ENCODE measurements around the gene COL18A1. TPM values are rescaled to one million over a fixed set of nuclear protein-coding genes. Genes with fewer than 3 reads are reported as not detected.

COL18A1 gene
- total RNA-seq, 2 donors from 2014 or later = 56.2 to 229 TPM

GRCh38 chr21:45490049-45490731, 85.2 kb downstream of the COL18A1 start:
- Histone ChIP-seq H3K4me1 (replicated peaks) (no peaks in the 10 kb centered on the region), H3K9me3 (no peaks in the 10 kb centered on the region), H3K27me3 (replicated peaks; ENCODE audit: insufficient read depth) (no peaks in the 10 kb centered on the region), H3K4me3 (no peak overlapping the region), H3K27ac (no peak overlapping the region), H3K36me3 (no peaks in the 10 kb centered on the region)
- intact Hi-C loops (cut with DNase I) = no loop called here
- WGBS = 77% methylated on average over 27 of the region's 29 CpGs
- TF ChIP-seq POLR2AphosphoS5 (IDR thresholded peaks at IDR 0.05) = no peak
- TF ChIP-seq, protein P1, sequence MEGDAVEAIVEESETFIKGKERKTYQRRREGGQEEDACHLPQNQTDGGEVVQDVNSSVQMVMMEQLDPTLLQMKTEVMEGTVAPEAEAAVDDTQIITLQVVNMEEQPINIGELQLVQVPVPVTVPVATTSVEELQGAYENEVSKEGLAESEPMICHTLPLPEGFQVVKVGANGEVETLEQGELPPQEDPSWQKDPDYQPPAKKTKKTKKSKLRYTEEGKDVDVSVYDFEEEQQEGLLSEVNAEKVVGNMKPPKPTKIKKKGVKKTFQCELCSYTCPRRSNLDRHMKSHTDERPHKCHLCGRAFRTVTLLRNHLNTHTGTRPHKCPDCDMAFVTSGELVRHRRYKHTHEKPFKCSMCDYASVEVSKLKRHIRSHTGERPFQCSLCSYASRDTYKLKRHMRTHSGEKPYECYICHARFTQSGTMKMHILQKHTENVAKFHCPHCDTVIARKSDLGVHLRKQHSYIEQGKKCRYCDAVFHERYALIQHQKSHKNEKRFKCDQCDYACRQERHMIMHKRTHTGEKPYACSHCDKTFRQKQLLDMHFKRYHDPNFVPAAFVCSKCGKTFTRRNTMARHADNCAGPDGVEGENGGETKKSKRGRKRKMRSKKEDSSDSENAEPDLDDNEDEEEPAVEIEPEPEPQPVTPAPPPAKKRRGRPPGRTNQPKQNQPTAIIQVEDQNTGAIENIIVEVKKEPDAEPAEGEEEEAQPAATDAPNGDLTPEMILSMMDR (IDR thresholded peaks at IDR 0.05) = no peak
- no peak for TF ChIP-seq POLR2A (IDR thresholded peaks at IDR 0.05)
- DNase-seq (ENCODE audit: low spot score) = no peak

DNA sequence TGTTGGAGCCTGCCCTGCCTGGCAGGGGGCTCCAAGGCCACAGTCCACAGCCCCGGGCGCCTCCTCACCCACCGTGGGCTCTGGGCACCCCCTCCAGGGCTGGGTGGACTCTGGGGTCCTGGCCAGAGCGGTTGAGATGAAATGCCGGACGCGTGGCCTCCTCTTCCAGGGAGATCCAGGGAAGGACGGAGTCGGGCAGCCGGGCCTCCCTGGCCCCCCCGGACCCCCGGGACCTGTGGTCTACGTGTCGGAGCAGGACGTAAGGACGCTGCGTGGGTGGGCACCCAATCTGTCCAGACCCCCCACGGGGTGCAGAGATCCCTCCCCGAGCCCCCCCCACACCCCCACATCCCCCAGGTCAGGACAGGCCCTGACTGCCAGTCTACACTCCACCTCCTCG, 86.1 kb downstream of the COL18A1 start:
- H3K36me3 ChIP-seq = no peaks in the 10 kb centered on the region
- 95% methylated on average over 18 of the region's 20 CpGs for WGBS
- intact Hi-C loops (cut with DNase I) = no loop called here

GRCh38 chr21:45491623-45492022, 86.7 kb downstream of the COL18A1 start:
- 90% methylated on average over 9 of the region's 9 CpGs for WGBS
- Histone ChIP-seq H3K4me1 (replicated peaks) (no peaks in the 10 kb centered on the region), H3K4me3 (no peak overlapping the region), H3K27me3 (replicated peaks; ENCODE audit: insufficient read depth) (no peaks in the 10 kb centered on the region), H3K9me3 (no peaks in the 10 kb centered on the region), H3K27ac (no peak overlapping the region), H3K36me3 (no peaks in the 10 kb centered on the region)
- no peak for TF ChIP-seq POLR2A (IDR thresholded peaks at IDR 0.05)
- TF ChIP-seq POLR2AphosphoS5 (IDR thresholded peaks at IDR 0.05) = no peak
- TF ChIP-seq, protein P1 (IDR thresholded peaks at IDR 0.05) = no peak
- no peak for DNase-seq (ENCODE audit: low spot score)
- intact Hi-C loops (cut with DNase I) = no loop called here

More for the DNA sequence above, 86.1 kb downstream of the COL18A1 start:
- no peak for TF ChIP-seq POLR2A (IDR thresholded peaks at IDR 0.05)
- TF ChIP-seq, protein P1 (IDR thresholded peaks at IDR 0.05) = no peak
- no peak for TF ChIP-seq POLR2AphosphoS5 (IDR thresholded peaks at IDR 0.05)
- no peaks in the 10 kb centered on the region for H3K9me3 ChIP-seq
- H3K27me3 ChIP-seq (replicated peaks; ENCODE audit: insufficient read depth) = no peaks in the 10 kb centered on the region
- no peak overlapping the region for H3K4me3 ChIP-seq
- no peaks in the 10 kb centered on the region for H3K4me1 ChIP-seq (replicated peaks)
- DNase-seq (ENCODE audit: low spot score) = no peak
- no peak overlapping the region for H3K27ac ChIP-seq

DNA sequence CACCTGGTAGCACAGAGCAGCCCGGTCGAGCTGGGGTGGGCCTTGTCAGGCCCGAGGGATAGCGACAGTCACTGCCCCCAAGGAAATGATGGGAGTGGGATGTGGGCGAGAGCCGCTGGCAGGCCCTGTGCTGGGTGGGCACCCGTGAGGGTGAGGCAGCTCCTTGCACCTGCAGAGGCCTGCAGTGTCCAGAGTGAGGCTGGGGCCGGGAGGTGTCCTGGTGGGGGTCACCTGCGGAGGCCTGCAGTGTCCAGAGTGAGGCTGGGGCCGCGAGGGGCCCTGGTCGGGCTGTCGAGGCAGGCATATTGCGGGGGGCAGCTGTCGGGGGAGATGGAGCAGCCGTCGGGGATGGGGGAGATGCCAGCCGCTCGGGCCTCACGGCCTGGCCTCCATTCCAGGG, 87.8 kb downstream of the COL18A1 start:
- H3K4me1 ChIP-seq (replicated peaks) = no peaks in the 10 kb centered on the region
- no peak overlapping the region for H3K4me3 ChIP-seq
- intact Hi-C loops (cut with DNase I) = no loop called here
- 92% methylated on average over 20 of the region's 20 CpGs for WGBS
- no peaks in the 10 kb centered on the region for H3K36me3 ChIP-seq
- H3K27ac ChIP-seq = no peak overlapping the region
- DNase-seq (ENCODE audit: low spot score) = no peak
- no peaks in the 10 kb centered on the region for H3K9me3 ChIP-seq
- H3K27me3 ChIP-seq (replicated peaks; ENCODE audit: insufficient read depth) = no peaks in the 10 kb centered on the region
- TF ChIP-seq, protein P1 (IDR thresholded peaks at IDR 0.05) = no peak

GRCh38 chr21:45493401-45494001, 88.5 kb downstream of the COL18A1 start:
- intact Hi-C loops (cut with DNase I) = no loop called here
- H3K27me3 ChIP-seq (replicated peaks; ENCODE audit: insufficient read depth) = no peaks in the 10 kb centered on the region
- no peaks in the 10 kb centered on the region for H3K9me3 ChIP-seq
- WGBS = 95% methylated on average over 20 of the region's 21 CpGs
- no peaks in the 10 kb centered on the region for H3K36me3 ChIP-seq
- DNase-seq (ENCODE audit: low spot score) = no peak
- no peak overlapping the region for H3K27ac ChIP-seq
- no peak for TF ChIP-seq POLR2A (IDR thresholded peaks at IDR 0.05)
- TF ChIP-seq, protein P1 (IDR thresholded peaks at IDR 0.05) = no peak
- no peak overlapping the region for H3K4me3 ChIP-seq
- H3K4me1 ChIP-seq (replicated peaks) = no peaks in the 10 kb centered on the region
